HCT116 (cell line): ENCODE results near the gene VAMP2. TPM values are rescaled to one million over a fixed set of nuclear protein-coding genes. Genes with fewer than 3 reads are reported as not detected.
A peak's percentile ranks its signal among the peaks of the same experiment; 100 is the strongest.

Experiments
- ATAC-seq: fragments of 200-7000 bp; cut with Tn5 transposase; 2 replicates; pipeline ENCODE4 v1.9.1; 2020; ENCODE audit warnings: mild to moderate bottlenecking, moderate library complexity
- BruUV-seq: library from RNA; stranded (reverse); fragments of 400-500 nt; replicated peaks from 2 replicates; lab custom pipeline; 2021; lab: Mats Ljungman, UMichigan
- CTCF ChIA-PET: fragments of 300-600 bp; sonication (Branson Sonifier 250); formaldehyde crosslinking; loops from one replicate; lab custom pipeline; 2021; ENCODE audit warnings: antibody characterized with exemption; lab: Charles Lee
- POLR2A ChIA-PET: fragments of 300-600, 350-600 bp; sonication (Branson Sonifier 250); formaldehyde crosslinking; loops from one replicate; lab custom pipeline; 2021; ENCODE audit warnings: antibody characterized with exemption; lab: Charles Lee
- RAD21 ChIA-PET, 2 experiments: fragments of 300-600 bp; sonication (Branson Sonifier 250); formaldehyde crosslinking; loops; one replicate each; lab custom pipeline; 2023; ENCODE audit warnings: low total read pairs in 2 of 2; ENCODE audit not compliant: uncharacterized antibody in 2 of 2, unreplicated experiment in 2 of 2, low non-redundant PET in 1 of 2; lab: Charles Lee
- DNase-seq: peaks from one replicate; pipeline ENCODE4 v3.0.0-alpha.2; 2010; ENCODE audit warnings: low read depth, low spot score
- H2AFZ ChIP-seq: fragments of 200-600 bp; shearing (Covaris generic), sonication (generic); 2 replicates; pipeline ENCODE4 v1.6.1; 2017; ENCODE audit warnings: low read depth, mixed run types, mixed read lengths, antibody characterized with exemption, low read length; ENCODE audit not compliant: poor library complexity, severe bottlenecking
- H3K27ac ChIP-seq: 2 replicates; pipeline ENCODE4 v1.5.1; 2012; ENCODE audit warnings: low read depth, low read length
- H3K27me3 ChIP-seq: fragments of 200-600 bp; sonication (generic); 2 replicates; pipeline ENCODE4 v1.6.1; 2016; ENCODE audit warnings: mixed run types, low read length, mixed read lengths; ENCODE audit not compliant: insufficient read depth
- H3K36me3 ChIP-seq, 2 experiments: fragments of 200-500 bp in 1 of 2; fragments of 200-600 bp in 1 of 2; sonication (Bioruptor generic) in 1 of 2; sonication (generic) in 1 of 2; 2 replicates each; pipeline versions ENCODE4 v1.5.1 to v1.6.1; 2014 to 2016; ENCODE audit warnings: low read length in 2 of 2, inconsistent platforms in 1 of 2, mixed read lengths in 1 of 2, mixed run types in 1 of 2; ENCODE audit not compliant: insufficient read depth in 2 of 2, control insufficient read depth in 1 of 2
- H3K4me1 ChIP-seq, 2 experiments: fragments of 200-600 bp in 1 of 2; sonication (generic) in 1 of 2; 2 replicates each; pipeline versions ENCODE4 v1.5.1 to v1.6.1; 2012 to 2017; ENCODE audit warnings: low read length in 2 of 2, inconsistent platforms in 1 of 2, mild to moderate bottlenecking in 1 of 2, mixed read lengths in 1 of 2, mixed run types in 1 of 2, moderate library complexity in 1 of 2; ENCODE audit not compliant: insufficient read depth in 2 of 2, control insufficient read depth in 1 of 2
- H3K4me2 ChIP-seq: fragments of 200-600 bp; sonication (generic); 2 replicates; pipeline ENCODE4 v1.6.1; 2017; ENCODE audit warnings: mixed run types, low read length, mixed read lengths
- H3K4me3 ChIP-seq, 2 experiments: fragments of 200-600 bp in 1 of 2; sonication (generic) in 1 of 2; replicated peaks in 1 of 2; 2 replicates each; pipeline ENCODE4 v1.5.1; 2011 to 2016; ENCODE audit warnings: low read length in 2 of 2, control low read depth in 1 of 2, low read depth in 1 of 2, mild to moderate bottlenecking in 1 of 2, mixed read lengths in 1 of 2, mixed run types in 1 of 2
- H3K79me2 ChIP-seq: fragments of 200-600 bp; sonication (generic); 2 replicates; pipeline ENCODE4 v1.6.1; 2017; ENCODE audit warnings: mild to moderate bottlenecking, mixed run types, low read length, moderate library complexity, mixed read lengths; ENCODE audit not compliant: insufficient read depth
- H3K9ac ChIP-seq: fragments of 200-600 bp; sonication (generic); 2 replicates; pipeline ENCODE4 v1.6.1; 2016; ENCODE audit warnings: low read length, mixed read lengths
- H3K9me2 ChIP-seq: fragments of 200-600 bp; sonication (generic), shearing (Covaris generic); 2 replicates; pipeline ENCODE4 v1.6.1; 2017; ENCODE audit warnings: mixed run types, mild to moderate bottlenecking, moderate library complexity; ENCODE audit not compliant: insufficient read depth
- H3K9me3 ChIP-seq, 2 experiments: fragments of 200-500 bp in 1 of 2; fragments of 200-600 bp in 1 of 2; sonication (Bioruptor generic) in 1 of 2; sonication (generic) in 1 of 2; 2 replicates each; pipeline ENCODE4 v1.6.1; 2014 to 2017; ENCODE audit warnings: low read length in 2 of 2, mixed read lengths in 2 of 2, inconsistent platforms in 1 of 2, low read depth in 1 of 2, mild to moderate bottlenecking in 1 of 2, mixed run types in 1 of 2, moderate library complexity in 1 of 2; ENCODE audit not compliant: control insufficient read depth in 1 of 2, insufficient read depth in 1 of 2
- H4K20me1 ChIP-seq: fragments of 200-600 bp; sonication (generic), shearing (Covaris generic); 2 replicates; pipeline ENCODE4 v1.6.1; 2017; ENCODE audit warnings: mixed run types, mild to moderate bottlenecking, moderate library complexity; ENCODE audit not compliant: insufficient read depth
- ATF3 ChIP-seq: IDR thresholded peaks from 2 replicates; pipeline ENCODE4 v1.6.1; 2012
- CBX3 ChIP-seq: IDR thresholded peaks from 2 replicates; pipeline ENCODE4 v1.6.1; 2012; ENCODE audit warnings: low read depth
- CEBPB ChIP-seq: IDR thresholded peaks from 2 replicates; pipeline ENCODE4 v1.6.1; 2012; ENCODE audit warnings: low read depth
- CTCF ChIP-seq, 3 experiments: fragments of 200-600 bp in 1 of 3; sonication (generic) in 1 of 3; IDR thresholded peaks in 2 of 3; conservative IDR thresholded peaks in 1 of 3; 2 replicates each; pipeline ENCODE4 v1.5.1; 2012 to 2017; ENCODE audit warnings: low read depth in 2 of 3, low read length in 2 of 3, antibody characterized with exemption in 1 of 3, borderline replicate concordance in 1 of 3, control low read depth in 1 of 3, mild to moderate bottlenecking in 1 of 3, mixed read lengths in 1 of 3, mixed run types in 1 of 3, moderate library complexity in 1 of 3; ENCODE audit not compliant: insufficient read depth in 1 of 3
- EGR1 ChIP-seq: IDR thresholded peaks from 2 replicates; pipeline ENCODE4 v1.6.1; 2012; ENCODE audit warnings: low read depth
- FOSL1 ChIP-seq: IDR thresholded peaks from 2 replicates; pipeline ENCODE4 v1.6.1; 2012; ENCODE audit warnings: low read depth
- MAX ChIP-seq: IDR thresholded peaks from 2 replicates; pipeline ENCODE4 v1.6.1; 2012
- POLR2A ChIP-seq: IDR thresholded peaks from 2 replicates; pipeline ENCODE4 v1.7.0; 2011; ENCODE audit warnings: borderline replicate concordance; ENCODE audit not compliant: insufficient read depth, insufficient read length; ENCODE audit errors: extremely low read depth
- POLR2AphosphoS5 ChIP-seq: IDR thresholded peaks from 2 replicates; pipeline ENCODE4 v1.6.1; 2011; ENCODE audit warnings: mild to moderate bottlenecking, low read depth, low read length, moderate library complexity
- RAD21 ChIP-seq: IDR thresholded peaks from 2 replicates; pipeline ENCODE4 v1.6.1; 2012; ENCODE audit warnings: low read depth, mild to moderate bottlenecking
- REST ChIP-seq: IDR thresholded peaks from 2 replicates; pipeline ENCODE4 v1.6.1; 2012; ENCODE audit warnings: low read depth
- SP1 ChIP-seq: IDR thresholded peaks from 2 replicates; pipeline ENCODE4 v1.6.1; 2012; ENCODE audit warnings: low read depth
- SRF ChIP-seq: IDR thresholded peaks from 2 replicates; pipeline ENCODE4 v1.6.1; 2012; ENCODE audit warnings: low read depth
- TCF7L2 ChIP-seq: IDR thresholded peaks from 2 replicates; pipeline ENCODE4 v1.7.0; 2011; ENCODE audit warnings: borderline replicate concordance, inconsistent platforms; ENCODE audit not compliant: insufficient read depth, insufficient read length; ENCODE audit errors: extremely low read depth
- YY1 ChIP-seq: IDR thresholded peaks from 2 replicates; pipeline ENCODE4 v1.6.1; 2011; ENCODE audit warnings: low read length, low read depth, moderate library complexity, mild to moderate bottlenecking; ENCODE audit not compliant: insufficient replicate concordance; ENCODE audit errors: extremely low read depth
- ZBTB33 ChIP-seq: IDR thresholded peaks from 2 replicates; pipeline ENCODE4 v1.6.1; 2011; ENCODE audit warnings: mild to moderate bottlenecking, low read length, moderate library complexity; ENCODE audit not compliant: insufficient replicate concordance; ENCODE audit errors: extremely low read depth
- ZFX ChIP-seq: fragments of 450-650 bp; IDR thresholded peaks from 2 replicates; pipeline ENCODE4 v1.6.1; 2017
- intact Hi-C: fragments of 100-400 bp; cut with micrococcal nuclease; formaldehyde crosslinking; loops from 2 replicates; pipeline ENCODE4 v1.10.0; 2022
- total RNA-seq: library from RNA; stranded (reverse); gene quantifications from one replicate; pipeline ENCODE4 v1.2.1, GENCODE V29; 2021; ENCODE audit not compliant: unreplicated experiment

Gene VAMP2
- total RNA-seq, 1 experiment from 2014 or later, result 35.9 TPM

- ChIA-PET CTCF (interaction anchor here (1.0 to 4.0 kb wide), 10 partner anchors 10 to 101 kb away, joined by 3 to 26 read pairs (median 7); partner anchors contain the start of gene AURKB), POLR2A (interaction anchor here (1.0 to 4.1 kb wide), 8 partner anchors 10 to 101 kb away, joined by 3 to 43 read pairs (median 5); partner anchors contain the start of gene AURKB), RAD21 (no interaction called here)
- Histone ChIP-seq H3K4me3 (peak overlapping the region; percentile 52 to 61), H3K36me3 (no peaks in the 10 kb centered on the region), H3K9me2 (no peaks in the 10 kb centered on the region), H3K4me1 (peaks cover 23 to 73% of the 10 kb centered on the region in 2 experiments), H3K9me3 (no peaks in the 10 kb centered on the region), H3K27me3 (no peaks in the 10 kb centered on the region), H4K20me1 (peaks cover 3% of the 10 kb centered on the region; the same call in 1 of the 2 replicates), H3K27ac (peak overlapping the region; percentile 62), H3K4me2 (peak overlapping the region; percentile 92), H3K79me2 (no peaks in the 10 kb centered on the region)
- DNase-seq, result peak; percentile 88
- peak; percentile 39 for ATAC-seq
- intact Hi-C loops, result loop anchor here (2.0 to 10.0 kb wide), 3 partner anchors 18 to 264 kb away; partner anchors contain the start of gene RPL26
- no TSS peak for BruUV-seq
- TF ChIP-seq RAD21 (0 out of 2 replicates have a peak, but pooled peaks have one; percentile 12), CEBPB (no peak), REST (no peak), MAX (peak; percentile 67), CBX3 (0 out of 2 replicates have a peak, but pooled peaks have one; percentile 31), ATF3 (peak; percentile 94), ZBTB33 (peak; percentile 64), POLR2AphosphoS5 (no peak; the same call in 1 of the 2 replicates), YY1 (no peak), TCF7L2 (no peak), ZFX (no peak), SRF (no peak), FOSL1 (no peak), SP1 (no peak; the same call in 1 of the 2 replicates), CTCF (IDR thresholded peaks at IDR 0.05 in 2 of 3, conservative IDR thresholded peaks at IDR 0.05 in 1 of 3; ENCODE audit: borderline replicate concordance in 1 of 3, insufficient read depth in 1 of 3, low read depth in 2 of 3, low read length in 2 of 3) (peak in 2 of 3 experiments; percentile 35 to 43; a peak in 3 of 6 replicates), POLR2A (no peak), EGR1 (no peak; the same call in 1 of the 2 replicates)
- TF ChIP-seq, all 23 proteins: peak for 6
- Histone ChIP-seq H2AFZ (peak overlapping the region; percentile 77), H3K9ac (peak overlapping the region; percentile 63)
These were observed 42.0 kb downstream of the VAMP2 start for GRCh38 chr17:8120520-8121406.
